C4-2B (cell line): ENCODE results near the gene GLIPR1.

Experiments used
- CTCF ChIP-seq: fragments of 450-650 bp; conservative IDR thresholded peaks from 2 replicates; pipeline ENCODE4 v1.5.1; 2017; ENCODE audit warnings: mild to moderate bottlenecking
- ZFX ChIP-seq: fragments of 450-650 bp; IDR thresholded peaks from 2 replicates; pipeline ENCODE4 v1.6.1; 2017

DNA sequence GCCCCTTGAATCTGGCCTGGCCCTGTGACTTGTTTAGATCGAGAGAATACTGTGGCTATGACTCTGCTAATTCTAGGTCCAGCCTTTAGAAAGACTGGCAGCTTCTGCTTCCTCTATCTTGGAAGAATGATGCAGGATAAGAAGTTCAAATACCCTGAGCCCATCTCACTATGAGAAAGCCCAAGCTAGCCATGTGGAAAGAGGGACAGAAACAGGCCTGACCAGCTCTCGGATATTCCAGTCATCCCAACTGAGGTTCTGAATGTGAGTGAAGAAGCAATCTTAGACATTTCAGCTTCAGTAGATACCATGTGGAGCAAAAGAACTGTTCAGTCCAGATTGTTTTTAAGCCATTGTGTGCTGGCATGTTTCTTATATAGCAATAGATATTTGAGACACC is 48.1 kb downstream of the GLIPR1 start:
- TF ChIP-seq CTCF (no peak), ZFX (no peak)
